HepG2 (cell line): ENCODE measurements around the gene TIMM17A.

Source experiments
- ONECUT2 ChIP-seq: sonication (generic); formaldehyde crosslinking; IDR thresholded peaks from 2 replicates; pipeline ENCODE4 v1.4.0; 2020; ENCODE audit warnings: missing genetic modification reagents
- YY1 ChIP-seq: IDR thresholded peaks from 2 replicates; pipeline ENCODE4 v1.6.1; 2011; ENCODE audit warnings: low read length, low read depth, moderate library complexity, mild to moderate bottlenecking; ENCODE audit not compliant: insufficient read depth, insufficient replicate concordance
- ZBTB21 ChIP-seq: sonication (generic); formaldehyde crosslinking; IDR thresholded peaks from 2 replicates; pipeline ENCODE4 v1.4.0; 2020; ENCODE audit warnings: missing genetic modification reagents
- ZNF138 ChIP-seq: sonication (generic); formaldehyde crosslinking; IDR thresholded peaks from 2 replicates; pipeline ENCODE4 v1.5.0; 2020; ENCODE audit warnings: mild to moderate bottlenecking, low read depth, missing genetic modification reagents
- ZNF264 ChIP-seq: sonication (generic); formaldehyde crosslinking; IDR thresholded peaks from 2 replicates; pipeline ENCODE4 v1.4.0; 2020; ENCODE audit warnings: missing genetic modification reagents
- ZNF563 ChIP-seq: sonication (generic); formaldehyde crosslinking; IDR thresholded peaks from 2 replicates; pipeline ENCODE4 v1.8.0; 2022; ENCODE audit warnings: mild to moderate bottlenecking, moderate library complexity, missing genetic modification reagents
- ZNF564 ChIP-seq: sonication (generic); formaldehyde crosslinking; IDR thresholded peaks from 2 replicates; pipeline ENCODE4 v1.8.1; 2023; ENCODE audit warnings: mild to moderate bottlenecking, missing genetic modification reagents
- TF ChIP-seq, protein P1 (sequence below): sonication (generic); formaldehyde crosslinking; IDR thresholded peaks from 2 replicates; pipeline ENCODE4 v1.5.1; 2020; ENCODE audit warnings: mild to moderate bottlenecking, missing genetic modification reagents, moderate library complexity
- TF ChIP-seq, protein P2 (sequence below): sonication (generic); formaldehyde crosslinking; IDR thresholded peaks from 2 replicates; pipeline ENCODE4 v1.5.0; 2020; ENCODE audit warnings: mild to moderate bottlenecking, missing genetic modification reagents, moderate library complexity
- TF ChIP-seq, protein P3 (sequence below): sonication (generic); formaldehyde crosslinking; IDR thresholded peaks from 2 replicates; pipeline ENCODE4 v1.8.1; 2022; ENCODE audit warnings: low read depth, mild to moderate bottlenecking, missing genetic modification reagents

- TF ChIP-seq, protein P1, sequence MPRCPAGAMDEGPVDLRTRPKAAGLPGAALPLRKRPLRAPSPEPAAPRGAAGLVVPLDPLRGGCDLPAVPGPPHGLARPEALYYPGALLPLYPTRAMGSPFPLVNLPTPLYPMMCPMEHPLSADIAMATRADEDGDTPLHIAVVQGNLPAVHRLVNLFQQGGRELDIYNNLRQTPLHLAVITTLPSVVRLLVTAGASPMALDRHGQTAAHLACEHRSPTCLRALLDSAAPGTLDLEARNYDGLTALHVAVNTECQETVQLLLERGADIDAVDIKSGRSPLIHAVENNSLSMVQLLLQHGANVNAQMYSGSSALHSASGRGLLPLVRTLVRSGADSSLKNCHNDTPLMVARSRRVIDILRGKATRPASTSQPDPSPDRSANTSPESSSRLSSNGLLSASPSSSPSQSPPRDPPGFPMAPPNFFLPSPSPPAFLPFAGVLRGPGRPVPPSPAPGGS (CRISPR knock-in tag), result no peak
- TF ChIP-seq, protein P2, sequence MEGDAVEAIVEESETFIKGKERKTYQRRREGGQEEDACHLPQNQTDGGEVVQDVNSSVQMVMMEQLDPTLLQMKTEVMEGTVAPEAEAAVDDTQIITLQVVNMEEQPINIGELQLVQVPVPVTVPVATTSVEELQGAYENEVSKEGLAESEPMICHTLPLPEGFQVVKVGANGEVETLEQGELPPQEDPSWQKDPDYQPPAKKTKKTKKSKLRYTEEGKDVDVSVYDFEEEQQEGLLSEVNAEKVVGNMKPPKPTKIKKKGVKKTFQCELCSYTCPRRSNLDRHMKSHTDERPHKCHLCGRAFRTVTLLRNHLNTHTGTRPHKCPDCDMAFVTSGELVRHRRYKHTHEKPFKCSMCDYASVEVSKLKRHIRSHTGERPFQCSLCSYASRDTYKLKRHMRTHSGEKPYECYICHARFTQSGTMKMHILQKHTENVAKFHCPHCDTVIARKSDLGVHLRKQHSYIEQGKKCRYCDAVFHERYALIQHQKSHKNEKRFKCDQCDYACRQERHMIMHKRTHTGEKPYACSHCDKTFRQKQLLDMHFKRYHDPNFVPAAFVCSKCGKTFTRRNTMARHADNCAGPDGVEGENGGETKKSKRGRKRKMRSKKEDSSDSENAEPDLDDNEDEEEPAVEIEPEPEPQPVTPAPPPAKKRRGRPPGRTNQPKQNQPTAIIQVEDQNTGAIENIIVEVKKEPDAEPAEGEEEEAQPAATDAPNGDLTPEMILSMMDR (CRISPR knock-in tag), result no peak
- TF ChIP-seq ZNF563, result no peak
- TF ChIP-seq ZNF264, result no peak
- no peak for TF ChIP-seq YY1
- no peak for TF ChIP-seq ZBTB21 (CRISPR knock-in tag)
- no peak for TF ChIP-seq ZNF564 (CRISPR knock-in tag)
- no peak for TF ChIP-seq ZNF138 (CRISPR knock-in tag)
- no peak for TF ChIP-seq ONECUT2 (CRISPR knock-in tag)
- TF ChIP-seq, protein P3, sequence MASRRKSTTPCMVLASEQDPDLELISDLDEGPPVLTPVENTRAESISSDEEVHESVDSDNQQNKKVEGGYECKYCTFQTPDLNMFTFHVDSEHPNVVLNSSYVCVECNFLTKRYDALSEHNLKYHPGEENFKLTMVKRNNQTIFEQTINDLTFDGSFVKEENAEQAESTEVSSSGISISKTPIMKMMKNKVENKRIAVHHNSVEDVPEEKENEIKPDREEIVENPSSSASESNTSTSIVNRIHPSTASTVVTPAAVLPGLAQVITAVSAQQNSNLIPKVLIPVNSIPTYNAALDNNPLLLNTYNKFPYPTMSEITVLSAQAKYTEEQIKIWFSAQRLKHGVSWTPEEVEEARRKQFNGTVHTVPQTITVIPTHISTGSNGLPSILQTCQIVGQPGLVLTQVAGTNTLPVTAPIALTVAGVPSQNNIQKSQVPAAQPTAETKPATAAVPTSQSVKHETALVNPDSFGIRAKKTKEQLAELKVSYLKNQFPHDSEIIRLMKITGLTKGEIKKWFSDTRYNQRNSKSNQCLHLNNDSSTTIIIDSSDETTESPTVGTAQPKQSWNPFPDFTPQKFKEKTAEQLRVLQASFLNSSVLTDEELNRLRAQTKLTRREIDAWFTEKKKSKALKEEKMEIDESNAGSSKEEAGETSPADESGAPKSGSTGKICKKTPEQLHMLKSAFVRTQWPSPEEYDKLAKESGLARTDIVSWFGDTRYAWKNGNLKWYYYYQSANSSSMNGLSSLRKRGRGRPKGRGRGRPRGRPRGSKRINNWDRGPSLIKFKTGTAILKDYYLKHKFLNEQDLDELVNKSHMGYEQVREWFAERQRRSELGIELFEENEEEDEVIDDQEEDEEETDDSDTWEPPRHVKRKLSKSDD (CRISPR knock-in tag), result no peak
Measured at GRCh38 chr1:202016022-202016810, 60.9 kb downstream of the TIMM17A start.
